Body of pancreas (tissue), 4 donors: ENCODE data around the gene CHMP4A.

Source experiments
- CTCF ChIP-seq, 7 experiments: fragments of 450-650 bp in 4 of 7; fragments of 200-600 bp in 3 of 7; sonication (generic) in 3 of 7; IDR thresholded peaks; one replicate each; pipeline ENCODE4 v1.5.1; 2016 to 2019; ENCODE audit warnings: antibody characterized with exemption in 7 of 7
- POLR2A ChIP-seq, 3 donors: fragments of 450-650 bp; IDR thresholded peaks; one replicate each; pipeline ENCODE4 v1.6.1; 2016; ENCODE audit warnings: antibody characterized with exemption in 3 of 3, mild to moderate bottlenecking in 2 of 3

- TF ChIP-seq CTCF (IDR thresholded peaks at IDR 0.05): no peak
- TF ChIP-seq POLR2A (IDR thresholded peaks at IDR 0.05): no peak
These were observed 40.9 kb downstream of the CHMP4A start for GRCh38 chr14:24172261-24172860.
